GM21526 (cell line): Measurements from ENCODE around the gene DPYSL5.
"Not testable (repeated sequence)": the region's sequence is repeated elsewhere in the genome, so short reads cannot be mapped to it uniquely, and the experiment has no call there.

Experiments
- ATAC-seq: cut with Tn5 transposase; IDR thresholded peaks from one replicate; pipeline ENCODE4 v1.9.1; 2021; ENCODE audit warnings: moderate library complexity; ENCODE audit not compliant: unreplicated experiment, low FRiP score

DPYSL5 gene

DNA sequence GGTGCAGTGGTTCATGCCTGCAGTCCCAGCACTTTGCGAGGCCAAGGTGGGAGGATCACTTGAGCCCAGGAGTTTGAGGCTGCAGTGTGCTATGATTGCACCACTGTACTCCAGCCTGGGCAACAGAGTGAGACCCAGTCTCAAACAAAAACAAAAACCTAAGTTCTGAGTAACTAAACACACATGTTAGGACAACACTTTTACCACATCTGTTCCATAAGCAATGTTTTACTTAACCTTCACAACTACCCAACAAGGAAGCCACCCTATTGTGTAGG lies 75.2 kb downstream of the DPYSL5 start:
- ATAC-seq = not testable (repeated sequence)

DNA sequence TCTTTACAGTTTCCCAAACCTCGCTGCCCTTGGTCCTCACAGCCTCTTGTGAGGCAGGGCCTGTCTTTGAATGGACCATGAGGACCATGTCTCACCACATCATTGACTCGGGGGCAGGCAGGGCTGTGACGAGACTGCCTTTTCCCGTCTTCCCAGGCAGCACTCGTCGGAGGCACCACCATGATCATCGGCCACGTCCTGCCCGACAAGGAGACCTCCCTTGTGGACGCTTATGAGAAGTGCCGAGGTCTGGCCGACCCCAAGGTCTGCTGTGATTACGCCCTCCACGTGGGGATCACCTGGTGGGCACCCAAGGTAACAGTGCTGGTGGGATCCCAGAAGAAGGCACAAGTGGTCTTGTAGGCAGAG lies 76.8 kb downstream of the DPYSL5 start:
- no peak for ATAC-seq

DNA sequence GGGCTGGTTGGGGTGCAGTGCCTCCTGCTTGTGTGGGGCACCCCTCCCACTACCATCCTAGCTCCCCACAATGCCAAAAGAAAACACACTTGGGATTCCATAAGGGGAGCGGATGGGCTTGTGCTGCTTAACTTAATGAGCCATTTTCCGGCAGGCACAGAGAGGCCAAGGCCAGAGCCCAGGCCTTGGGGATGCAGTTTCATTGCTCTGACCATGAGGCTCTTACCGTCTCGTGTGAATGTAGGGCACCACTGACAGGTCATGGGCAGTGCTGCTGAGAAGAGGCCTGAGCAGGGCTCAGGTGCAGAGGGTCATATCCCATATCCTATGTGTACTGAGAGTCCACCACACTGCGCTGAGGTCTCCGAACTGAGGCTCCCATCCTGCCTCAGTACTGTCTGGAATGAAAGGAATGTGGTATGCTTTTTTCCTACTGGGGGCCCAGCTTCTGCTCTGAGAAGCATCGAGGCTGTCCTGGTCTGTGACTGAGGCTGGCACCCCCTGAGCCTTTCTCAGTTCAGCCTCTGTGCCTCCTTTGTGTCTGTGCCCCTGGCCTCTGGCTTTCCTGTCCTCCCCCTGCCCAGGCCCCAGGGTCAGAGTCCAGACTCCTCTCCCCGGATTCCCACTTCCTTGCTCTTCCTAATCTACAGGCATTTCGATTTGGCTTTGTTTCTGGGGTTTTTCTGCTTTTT lies 77.3 kb downstream of the DPYSL5 start:
- no peak for ATAC-seq

DNA sequence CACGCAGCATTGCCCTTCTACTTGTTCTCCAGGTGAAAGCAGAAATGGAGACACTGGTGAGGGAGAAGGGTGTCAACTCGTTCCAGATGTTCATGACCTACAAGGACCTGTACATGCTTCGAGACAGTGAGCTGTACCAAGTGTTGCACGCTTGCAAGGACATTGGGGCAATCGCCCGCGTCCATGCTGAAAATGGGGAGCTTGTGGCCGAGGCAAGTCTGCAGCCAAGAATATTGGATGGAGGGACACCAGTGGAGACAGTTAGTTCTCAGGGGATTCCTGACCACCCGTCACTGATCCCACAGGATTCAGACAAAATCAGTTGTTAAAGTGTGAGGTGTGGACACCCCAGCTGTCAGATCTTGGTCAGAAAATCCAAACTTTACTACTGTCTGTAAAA lies 79.3 kb downstream of the DPYSL5 start:
- no peak for ATAC-seq

DNA sequence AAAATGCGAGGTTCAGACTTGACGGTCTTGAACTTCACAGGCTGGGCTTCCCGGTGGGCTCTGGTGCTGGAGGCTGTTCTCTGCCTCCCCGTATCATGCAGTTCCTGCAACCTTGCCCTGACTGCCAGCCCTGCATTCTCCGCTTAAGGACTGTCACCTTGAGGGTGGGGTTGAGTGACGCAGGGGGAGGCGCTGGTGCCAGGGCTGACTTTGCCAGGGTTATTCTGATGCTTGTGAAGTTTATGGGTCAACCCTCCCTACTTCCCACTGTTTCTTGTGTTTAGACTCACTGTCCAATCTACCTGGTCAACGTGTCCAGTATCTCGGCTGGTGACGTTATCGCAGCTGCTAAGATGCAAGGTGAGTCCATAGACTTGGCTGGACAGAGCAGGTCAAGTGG lies 85.0 kb downstream of the DPYSL5 start:
- no peak for ATAC-seq

DNA sequence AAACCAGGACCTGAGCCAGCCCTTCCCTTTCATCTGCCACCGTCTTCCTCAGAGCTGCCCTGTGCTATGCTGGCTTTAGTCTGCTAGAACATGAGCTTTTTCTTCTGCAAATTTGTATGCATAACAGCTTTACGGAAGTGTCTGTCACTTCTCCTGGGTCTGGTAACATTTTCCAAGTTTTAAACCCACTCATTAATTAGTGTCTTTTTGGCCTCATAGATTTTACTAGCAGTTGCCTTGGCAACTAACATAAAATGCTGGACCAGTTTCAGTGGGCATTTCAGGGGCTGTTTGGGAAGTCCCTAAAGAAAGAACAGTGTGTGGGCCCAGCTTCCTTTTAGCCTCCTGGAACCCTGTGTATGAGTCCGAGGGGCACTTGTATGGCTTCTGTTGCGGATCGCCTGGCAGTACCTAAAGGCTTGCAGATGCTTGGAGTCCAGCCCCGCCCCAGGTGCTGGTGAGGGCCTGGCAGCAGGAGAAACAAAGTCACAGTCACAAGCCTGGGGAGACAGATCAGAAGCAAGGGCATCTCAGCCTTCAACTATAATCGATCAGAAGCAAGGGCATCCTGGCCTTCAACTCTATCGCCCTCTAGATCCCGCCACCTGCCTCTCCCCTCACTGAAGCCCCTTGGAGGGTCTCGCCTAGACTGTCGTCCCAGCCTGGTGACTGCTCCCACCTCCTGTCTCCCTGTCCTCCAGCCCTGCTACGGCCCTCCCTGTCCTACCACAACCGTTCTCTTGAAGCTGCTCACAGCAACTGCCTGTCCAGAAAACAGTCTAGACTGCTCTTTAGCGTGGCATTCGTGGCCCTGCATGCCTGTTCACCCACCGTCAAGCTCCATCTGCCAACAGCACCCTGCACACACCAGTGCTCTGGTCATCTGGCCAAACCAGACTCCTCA lies 85.8 kb downstream of the DPYSL5 start:
- no peak for ATAC-seq

DNA sequence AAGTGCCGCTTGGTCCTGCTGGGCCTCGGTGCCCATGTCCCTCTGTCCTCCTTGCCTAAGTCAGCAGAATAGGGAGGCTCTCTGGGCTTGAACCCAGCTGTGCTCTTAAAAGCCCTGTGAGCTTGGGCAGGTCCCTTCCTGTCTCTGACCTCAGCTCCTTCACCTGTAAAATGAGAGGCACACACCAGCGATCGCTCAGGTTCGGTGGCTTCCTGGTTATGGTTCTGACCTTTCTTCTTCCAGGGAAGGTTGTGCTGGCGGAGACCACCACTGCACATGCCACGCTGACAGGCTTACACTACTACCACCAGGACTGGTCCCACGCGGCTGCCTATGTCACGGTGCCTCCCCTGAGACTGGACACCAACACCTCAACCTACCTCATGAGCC lies 86.4 kb downstream of the DPYSL5 start:
- ATAC-seq = no peak

DNA sequence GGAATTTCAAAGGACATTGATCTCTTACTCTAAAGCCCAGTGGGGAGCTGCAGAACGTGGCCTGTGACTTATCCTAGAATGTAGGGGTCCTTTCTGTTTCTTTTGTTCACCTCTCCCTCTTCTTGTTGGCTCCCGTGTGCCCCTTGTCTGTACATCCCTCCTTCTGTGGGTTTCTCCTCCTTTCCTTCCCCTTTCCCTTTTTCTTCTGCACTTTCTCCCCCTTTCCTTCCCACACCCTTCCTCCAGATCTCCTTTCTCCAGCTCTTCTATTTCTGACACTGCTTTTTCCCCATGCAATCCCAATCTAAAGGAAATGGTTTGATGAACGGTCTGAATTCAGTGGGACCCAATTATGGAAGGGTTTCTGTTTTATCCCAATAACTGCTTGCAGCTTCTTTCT lies 87.1 kb downstream of the DPYSL5 start:
- no peak for ATAC-seq

DNA sequence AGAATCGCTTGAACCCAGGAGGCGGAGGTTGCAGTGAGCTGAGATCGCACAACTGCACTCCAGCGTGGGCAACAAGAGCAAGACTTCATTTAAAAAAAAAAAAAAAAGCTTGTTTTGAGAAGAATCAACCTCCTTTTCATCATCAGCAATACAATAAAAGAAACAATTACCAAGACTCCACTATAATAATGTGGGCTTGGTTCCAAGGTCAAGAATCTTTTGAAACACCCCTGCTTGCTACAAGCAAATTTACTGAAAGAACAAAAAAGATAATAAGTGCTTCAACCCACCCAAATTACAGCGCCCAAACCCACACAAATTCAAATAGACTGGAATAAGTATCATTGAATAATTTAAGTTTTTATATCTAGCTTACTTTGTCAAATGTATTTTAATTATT lies 88.9 kb downstream of the DPYSL5 start:
- ATAC-seq = no peak

DNA sequence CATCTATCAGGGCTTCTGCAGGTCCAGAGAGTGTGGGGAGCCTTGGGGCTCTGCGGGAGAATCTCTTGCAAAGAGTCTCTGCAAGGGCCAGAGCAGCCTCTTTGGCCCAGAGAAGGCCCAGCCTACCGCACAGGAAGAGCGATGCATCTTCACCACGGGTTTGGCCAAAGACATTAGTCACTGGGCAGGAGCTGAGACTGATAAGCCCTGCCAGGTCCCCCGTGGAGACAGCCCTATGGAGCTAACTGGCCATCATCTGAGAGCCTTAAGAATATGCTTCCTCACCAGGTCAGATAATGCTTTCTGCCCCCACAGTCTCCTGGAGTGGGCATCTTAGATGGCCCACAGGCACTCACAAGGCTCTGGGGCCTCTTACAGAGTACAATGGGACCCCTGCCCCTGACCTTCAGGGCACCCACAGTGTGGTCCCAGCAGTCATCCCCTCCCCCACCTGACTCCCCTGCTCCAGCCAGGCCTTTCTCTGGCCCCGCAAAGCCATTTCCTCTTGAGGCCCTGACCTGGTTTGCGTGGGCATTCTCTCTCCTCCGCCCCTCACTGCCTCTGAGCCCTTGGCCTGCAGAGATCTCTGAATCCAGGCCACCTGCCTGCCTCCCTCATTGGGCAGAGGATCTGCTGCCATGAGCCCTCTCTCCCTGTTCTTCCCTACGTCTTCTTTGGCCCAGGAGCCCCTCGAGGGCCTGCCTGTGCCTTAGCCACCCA lies 90.6 kb downstream of the DPYSL5 start:
- no peak for ATAC-seq

DNA sequence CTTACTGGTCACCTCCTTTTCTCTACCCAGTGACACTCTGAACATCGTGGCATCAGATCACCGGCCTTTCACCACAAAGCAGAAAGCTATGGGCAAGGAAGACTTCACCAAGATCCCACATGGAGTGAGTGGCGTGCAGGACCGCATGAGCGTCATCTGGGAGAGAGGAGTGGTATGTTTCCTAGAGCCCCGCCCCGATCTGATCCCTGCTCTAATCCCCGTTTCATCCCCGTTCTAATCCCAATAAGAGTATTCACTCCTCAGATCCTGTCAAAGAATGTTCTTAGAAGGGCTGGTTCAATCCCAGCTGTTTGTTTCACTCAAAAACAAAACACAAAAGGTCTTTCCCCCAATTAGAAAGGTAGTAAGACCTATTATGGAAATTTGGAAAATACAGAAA lies 92.1 kb downstream of the DPYSL5 start:
- ATAC-seq = no peak

DNA sequence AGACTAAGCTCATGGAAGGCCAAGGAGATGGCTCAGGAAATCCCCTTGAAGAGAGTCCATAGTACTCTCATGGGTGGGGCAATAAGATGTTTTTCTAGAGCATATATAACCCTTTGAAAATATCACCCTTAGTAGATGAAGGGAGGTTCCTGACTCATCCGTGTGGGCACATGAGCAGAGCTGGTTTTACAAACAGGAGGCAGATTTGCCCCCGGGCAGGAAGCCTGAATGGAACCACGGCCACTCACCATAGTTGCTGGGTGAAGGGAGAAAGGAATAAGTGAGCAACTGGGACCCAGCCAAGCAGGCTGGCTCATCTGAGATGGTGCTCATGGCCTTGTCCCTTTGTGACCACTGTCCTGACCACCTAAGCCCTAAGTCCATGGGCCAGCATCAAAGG lies 93.6 kb downstream of the DPYSL5 start:
- no peak for ATAC-seq

DNA sequence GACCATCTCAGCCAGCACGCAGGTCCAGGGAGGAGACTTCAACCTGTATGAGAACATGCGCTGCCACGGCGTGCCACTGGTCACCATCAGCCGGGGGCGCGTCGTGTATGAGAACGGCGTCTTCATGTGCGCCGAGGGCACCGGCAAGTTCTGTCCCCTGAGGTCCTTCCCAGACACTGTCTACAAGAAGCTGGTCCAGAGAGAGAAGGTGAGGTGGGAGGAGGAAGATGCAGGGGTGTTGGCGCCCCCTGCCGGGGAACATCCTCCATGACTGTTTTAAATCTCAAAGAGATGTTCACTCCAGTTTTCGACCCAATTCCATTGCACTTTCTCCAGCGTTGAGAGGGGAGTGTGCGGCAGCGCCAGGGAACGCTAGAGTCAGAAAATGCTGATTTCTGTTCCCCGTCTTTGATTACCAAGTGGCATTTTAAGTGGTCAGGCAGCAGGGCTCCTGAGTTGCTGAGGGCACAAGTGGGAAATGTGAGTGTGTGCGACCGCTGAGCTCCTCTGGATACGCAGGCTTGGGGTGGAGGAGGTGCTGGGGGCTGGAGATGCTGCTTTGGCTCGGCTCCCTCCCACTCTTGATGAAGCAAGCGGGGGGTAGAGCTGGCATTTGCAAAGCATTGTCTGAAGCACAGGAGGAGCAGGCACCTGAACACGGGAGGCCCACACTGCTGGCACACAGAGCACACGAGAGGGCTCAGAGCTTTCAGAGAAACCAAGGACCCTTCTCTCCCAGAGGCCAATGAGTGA lies 94.8 kb downstream of the DPYSL5 start:
- ATAC-seq = no peak

DNA sequence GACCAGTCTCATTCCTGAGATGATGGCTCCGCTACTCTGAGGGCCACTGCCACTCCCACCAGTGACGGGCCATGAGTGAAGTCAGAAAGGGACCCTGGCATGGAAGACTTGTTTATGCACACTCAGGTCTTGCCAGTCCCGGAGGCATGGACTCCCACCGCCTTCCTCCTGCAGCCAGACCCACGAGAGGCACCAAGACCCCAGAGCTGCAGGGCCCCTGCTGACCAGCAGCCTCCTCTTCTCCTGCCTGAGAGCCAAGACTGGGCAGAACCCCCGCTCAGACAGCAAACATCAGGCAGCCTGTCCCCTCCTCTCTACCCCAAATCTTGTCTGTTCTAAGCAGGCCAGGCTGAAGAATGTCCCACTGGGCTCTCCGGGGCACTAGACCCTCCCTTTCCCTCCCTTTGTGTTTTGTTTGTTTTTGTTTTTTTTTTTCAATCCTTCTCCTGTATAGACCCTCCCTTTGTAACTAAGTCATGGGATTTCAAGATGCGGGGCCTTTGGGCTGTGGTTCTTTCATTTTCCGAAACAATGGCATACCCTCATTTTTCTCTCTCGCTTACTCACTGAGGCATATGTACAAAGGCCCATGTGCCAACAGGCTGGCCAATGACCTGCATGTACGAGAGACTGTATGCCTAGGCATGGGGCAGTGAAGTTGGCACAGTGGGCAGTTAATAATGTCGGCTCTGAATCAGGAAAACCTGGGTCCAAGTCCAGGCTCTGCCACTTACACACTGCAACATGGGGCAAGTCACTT lies 98.2 kb downstream of the DPYSL5 start:
- ATAC-seq = no peak

DNA sequence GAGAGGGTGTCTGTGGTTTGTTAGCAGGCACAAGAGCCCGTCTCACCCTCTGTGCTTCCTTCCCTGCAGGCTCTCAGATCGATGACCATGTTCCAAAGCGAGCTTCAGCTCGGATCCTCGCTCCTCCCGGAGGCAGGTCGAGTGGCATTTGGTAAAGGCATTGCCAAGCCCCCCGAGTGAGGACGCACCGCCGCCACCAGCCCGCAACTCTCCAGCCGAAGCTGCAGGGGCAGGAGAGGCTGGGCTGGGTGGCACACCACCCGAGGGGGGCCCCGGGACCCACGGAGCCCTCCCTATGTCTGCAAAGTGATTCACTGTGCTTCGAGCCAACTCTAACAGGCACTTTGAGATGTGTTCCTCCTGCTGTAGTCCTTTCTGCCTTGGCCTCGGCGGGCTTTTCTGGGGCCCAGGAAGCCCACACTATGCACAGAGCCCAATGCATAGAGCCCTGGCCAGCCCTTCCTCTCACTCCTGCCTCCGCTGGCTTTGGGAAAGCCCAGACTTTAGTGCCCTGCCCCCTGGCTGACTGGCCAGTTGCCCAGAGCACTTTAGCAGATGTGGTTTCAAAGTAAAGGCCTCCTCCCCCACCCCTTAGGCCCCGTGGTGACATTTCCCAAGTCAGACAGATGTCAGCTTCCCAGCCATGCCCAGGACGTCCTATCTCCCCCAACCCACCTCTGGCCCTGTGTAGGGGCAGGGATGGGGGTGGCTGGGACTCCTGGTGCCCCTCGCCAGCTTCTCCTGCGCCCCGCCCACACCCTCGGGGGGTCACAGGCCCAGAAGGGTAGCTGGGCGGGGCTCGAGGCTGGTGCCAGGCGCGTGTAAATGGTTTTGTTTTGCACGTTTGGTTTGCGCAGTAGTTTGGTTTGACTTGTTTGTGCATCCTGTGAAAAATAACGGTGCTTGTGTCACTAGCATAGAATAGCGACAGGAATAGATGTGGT lies 99.2 kb downstream of the DPYSL5 start:
- ATAC-seq = no peak

DNA sequence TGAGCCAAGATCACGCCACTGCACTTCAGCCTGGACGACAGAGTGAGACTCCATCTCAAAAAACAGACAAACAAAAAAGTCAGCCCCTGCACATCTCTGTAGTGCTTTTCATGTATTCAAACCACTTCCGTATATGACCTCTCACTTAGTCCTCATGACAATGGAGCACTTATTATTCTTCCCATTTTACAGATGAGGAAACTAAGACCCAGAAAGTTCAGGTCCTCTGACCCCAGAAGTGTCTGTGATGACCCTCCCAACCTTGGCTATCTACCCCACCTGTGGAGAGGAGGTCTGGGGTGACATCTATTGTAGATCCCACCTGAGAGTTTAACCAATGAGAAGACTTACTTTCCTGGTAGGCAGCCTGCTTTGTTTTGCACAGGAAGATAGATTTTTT lies 100.9 kb downstream of the DPYSL5 start:
- ATAC-seq = no peak

DNA sequence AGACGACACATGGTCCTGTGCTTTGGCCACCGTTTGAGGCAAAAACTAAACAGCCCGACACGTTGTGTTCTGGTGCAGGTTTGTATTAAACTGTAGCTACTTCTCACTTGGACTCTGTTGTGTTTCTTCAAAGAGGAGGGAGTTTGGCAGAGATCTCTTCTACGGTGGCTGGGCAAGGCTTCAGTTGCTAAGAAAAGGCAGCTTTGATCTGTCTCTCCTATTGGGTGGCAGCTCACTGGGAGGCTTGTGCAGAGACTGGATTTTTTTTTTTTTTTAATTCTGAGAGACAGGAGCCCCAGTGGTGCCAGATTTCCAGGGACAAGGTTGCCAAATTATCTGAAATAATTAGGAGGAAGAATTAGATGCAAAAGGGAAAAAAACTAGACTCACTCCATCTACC lies 102.3 kb downstream of the DPYSL5 start:
- no peak for ATAC-seq

DNA sequence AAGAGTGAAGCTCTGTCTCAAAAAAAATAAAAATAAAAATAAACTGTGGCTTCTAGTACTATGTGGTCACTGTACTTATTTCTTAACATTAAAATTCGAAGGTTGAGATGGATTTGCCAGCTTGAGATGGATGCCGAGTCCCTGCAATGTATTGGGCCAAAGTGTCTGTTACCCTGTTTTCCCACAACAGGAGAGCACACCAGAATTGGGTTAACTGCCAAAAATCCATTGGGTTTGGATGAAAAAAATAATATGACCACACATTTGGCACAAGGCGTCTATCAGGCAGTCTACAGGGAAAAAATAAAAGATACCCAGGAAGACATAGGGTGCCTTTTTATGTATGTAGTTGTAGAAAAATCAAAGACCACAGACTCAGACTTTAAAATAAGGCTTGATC lies 103.3 kb downstream of the DPYSL5 start:
- no peak for ATAC-seq

DNA sequence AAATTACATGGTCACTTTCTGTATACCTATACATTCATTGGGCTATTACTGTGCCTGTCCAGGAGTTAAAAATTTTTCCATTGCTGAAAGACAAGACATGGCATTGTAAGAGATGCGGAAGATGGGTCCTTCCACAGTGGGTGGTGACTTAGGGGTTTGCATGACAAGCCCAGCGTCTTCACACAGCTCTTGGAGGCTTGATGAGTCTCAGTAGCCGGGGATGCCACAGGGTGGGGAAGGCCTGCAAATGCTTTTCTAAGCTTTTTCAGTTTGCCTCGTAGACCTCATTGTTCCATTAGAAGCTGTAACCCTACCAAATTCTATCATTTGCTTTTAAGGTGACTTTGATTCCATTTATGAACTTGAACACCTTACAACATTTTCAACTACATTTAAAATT lies 104.4 kb downstream of the DPYSL5 start:
- ATAC-seq = no peak
